ENCODE data around the gene RIMOC1. TPM values are rescaled to one million over a fixed set of nuclear protein-coding genes. Genes with fewer than 3 reads are reported as not detected.

Gene RIMOC1
- total RNA-seq, 1 donor = 27.6 TPM

DNA sequence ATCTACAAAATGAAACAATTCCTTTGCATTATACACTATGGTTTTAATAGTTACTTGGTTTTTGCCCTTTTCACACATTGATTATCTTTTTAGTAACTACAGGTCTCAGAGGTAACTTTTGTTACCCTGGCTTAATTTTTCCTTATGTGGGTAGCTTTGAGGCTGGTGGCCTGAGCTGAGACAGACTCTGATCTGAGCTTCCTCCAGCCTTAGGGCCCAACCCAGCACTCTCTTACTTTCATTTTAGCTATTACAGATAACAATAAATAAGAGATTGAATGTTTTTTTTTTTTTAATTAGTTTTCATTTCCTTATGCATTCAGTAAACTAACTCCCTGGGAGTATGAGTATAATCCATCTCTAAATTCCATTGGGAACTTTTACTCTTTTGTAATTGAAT lies 18.9 kb upstream of the RIMOC1 start:
- TF ChIP-seq, protein P1, sequence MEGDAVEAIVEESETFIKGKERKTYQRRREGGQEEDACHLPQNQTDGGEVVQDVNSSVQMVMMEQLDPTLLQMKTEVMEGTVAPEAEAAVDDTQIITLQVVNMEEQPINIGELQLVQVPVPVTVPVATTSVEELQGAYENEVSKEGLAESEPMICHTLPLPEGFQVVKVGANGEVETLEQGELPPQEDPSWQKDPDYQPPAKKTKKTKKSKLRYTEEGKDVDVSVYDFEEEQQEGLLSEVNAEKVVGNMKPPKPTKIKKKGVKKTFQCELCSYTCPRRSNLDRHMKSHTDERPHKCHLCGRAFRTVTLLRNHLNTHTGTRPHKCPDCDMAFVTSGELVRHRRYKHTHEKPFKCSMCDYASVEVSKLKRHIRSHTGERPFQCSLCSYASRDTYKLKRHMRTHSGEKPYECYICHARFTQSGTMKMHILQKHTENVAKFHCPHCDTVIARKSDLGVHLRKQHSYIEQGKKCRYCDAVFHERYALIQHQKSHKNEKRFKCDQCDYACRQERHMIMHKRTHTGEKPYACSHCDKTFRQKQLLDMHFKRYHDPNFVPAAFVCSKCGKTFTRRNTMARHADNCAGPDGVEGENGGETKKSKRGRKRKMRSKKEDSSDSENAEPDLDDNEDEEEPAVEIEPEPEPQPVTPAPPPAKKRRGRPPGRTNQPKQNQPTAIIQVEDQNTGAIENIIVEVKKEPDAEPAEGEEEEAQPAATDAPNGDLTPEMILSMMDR (IDR thresholded peaks at IDR 0.05; ENCODE audit: insufficient read depth, low read depth, low read length) = no peak
- H3K4me3 ChIP-seq (ENCODE audit: low read depth, low read length) = no peak overlapping the region
- DNase-seq (ENCODE audit: low read depth) = no peak

DNA sequence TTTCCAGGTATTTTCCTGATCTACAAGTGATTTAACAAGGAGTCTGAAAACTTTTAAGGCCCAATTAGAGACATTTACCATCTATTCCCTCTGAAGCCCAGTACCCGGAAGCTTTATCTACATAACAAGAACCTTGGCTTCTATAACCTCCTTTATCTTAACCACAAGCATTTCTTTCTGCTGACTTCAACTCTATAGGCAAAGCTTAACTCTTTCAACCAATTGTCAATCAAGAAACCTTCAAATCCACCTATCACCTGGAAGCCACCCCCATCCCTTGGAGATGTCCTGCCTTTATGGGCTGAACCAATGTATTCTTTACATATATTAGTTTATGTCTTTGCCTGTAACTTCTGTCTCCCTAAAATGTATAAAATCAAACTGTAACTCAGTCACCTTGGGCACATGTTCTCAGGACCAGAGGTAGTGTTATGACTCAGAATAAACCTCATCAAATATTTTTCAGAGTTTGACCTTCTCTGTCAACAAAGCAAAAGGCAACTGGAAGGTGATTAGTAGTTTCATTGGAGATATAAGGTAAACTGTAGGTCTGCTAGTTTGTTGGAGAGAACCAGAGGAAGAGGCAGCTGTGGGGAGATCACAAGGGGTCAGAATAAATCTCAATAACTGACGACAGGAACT lies 13.0 kb upstream of the RIMOC1 start:
- no peak overlapping the region for H3K4me3 ChIP-seq (ENCODE audit: low read depth, low read length)
- TF ChIP-seq, protein P1 (IDR thresholded peaks at IDR 0.05; ENCODE audit: insufficient read depth, low read depth, low read length) = no peak
- no peak for DNase-seq (ENCODE audit: low read depth)

DNA sequence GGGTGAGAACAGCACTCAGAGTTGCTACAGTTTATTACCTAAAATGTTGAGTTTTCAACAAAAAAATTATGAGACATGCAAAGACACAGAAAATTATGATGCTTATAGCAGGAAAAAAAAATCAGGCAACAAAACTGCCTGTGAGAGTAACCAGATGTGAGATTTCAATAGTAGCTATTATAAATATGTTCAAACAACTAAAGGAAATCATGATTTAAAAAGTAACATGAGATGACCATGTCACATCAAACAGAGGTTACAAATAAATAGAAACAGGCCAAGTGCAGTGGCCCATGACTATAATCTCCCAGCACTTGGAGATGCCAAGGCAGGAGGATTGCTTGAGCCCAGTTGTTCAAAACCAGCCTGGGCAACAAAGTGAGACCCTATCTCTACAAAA lies 12.1 kb upstream of the RIMOC1 start:
- no peak for DNase-seq (ENCODE audit: low read depth)
- TF ChIP-seq, protein P1 (IDR thresholded peaks at IDR 0.05; ENCODE audit: insufficient read depth, low read depth, low read length) = no peak
- H3K4me3 ChIP-seq (ENCODE audit: low read depth, low read length) = no peak overlapping the region

DNA sequence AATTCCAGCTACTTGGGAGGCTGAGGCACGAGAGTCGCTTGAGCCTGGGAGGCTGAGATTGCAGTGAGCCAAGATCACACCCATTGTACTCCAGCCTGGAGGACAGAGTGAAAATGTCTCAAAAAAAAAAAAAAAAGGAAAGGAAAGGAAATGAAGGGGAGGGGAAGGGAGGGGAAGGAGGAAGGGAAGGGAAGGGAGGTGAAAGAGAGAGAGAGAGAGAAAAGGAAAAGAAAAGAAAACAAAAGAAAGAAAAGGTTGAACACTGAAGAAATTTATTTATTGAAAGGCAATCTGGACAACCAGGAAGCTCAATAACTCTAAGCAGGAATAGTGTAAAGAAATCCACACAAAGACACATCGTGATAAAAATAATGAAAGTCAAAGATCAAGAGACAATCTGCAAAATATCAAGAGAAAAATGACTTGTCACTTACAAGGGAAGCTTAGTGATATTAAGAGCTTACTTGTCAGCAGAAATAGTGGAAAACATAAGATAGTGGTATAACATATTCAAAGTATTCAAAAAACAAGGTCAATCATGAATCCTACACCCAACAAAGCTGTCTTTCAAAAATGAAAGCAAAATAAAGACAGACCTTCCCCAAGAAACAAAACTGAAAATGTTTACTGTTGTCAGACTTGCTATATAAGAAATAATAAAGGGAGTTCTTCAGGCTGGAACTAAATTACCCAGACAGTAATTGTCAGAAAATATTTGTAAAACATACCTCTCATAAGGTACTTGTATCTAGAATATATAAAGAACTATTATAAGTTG lies 10.9 kb upstream of the RIMOC1 start:
- H3K4me3 ChIP-seq (ENCODE audit: low read depth, low read length) = no peak overlapping the region
- TF ChIP-seq, protein P1 (IDR thresholded peaks at IDR 0.05; ENCODE audit: insufficient read depth, low read depth, low read length) = no peak
- no peak for DNase-seq (ENCODE audit: low read depth)

DNA sequence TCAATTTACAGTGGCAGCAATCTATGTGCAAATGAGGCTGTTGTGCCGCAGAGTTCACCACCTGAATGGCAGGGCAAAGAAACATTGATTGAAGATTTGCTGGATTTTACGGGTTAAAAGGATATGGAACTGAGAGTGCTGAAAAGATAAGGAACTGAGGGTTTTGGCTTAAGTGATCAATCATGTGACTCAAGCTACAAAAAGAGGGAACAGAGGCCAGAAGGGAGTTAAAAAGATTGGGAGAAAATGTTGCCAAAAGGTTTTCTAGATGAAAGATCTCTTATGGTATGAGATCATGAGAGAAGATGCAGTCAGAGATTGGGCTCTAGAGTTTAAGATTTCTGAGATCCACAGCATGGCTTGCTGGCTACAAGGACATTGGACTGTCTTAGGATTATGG lies 7.9 kb upstream of the RIMOC1 start:
- no peak overlapping the region for H3K4me3 ChIP-seq (ENCODE audit: low read depth, low read length)
- DNase-seq (ENCODE audit: low read depth) = no peak
- TF ChIP-seq, protein P1 (IDR thresholded peaks at IDR 0.05; ENCODE audit: insufficient read depth, low read depth, low read length) = no peak

DNA sequence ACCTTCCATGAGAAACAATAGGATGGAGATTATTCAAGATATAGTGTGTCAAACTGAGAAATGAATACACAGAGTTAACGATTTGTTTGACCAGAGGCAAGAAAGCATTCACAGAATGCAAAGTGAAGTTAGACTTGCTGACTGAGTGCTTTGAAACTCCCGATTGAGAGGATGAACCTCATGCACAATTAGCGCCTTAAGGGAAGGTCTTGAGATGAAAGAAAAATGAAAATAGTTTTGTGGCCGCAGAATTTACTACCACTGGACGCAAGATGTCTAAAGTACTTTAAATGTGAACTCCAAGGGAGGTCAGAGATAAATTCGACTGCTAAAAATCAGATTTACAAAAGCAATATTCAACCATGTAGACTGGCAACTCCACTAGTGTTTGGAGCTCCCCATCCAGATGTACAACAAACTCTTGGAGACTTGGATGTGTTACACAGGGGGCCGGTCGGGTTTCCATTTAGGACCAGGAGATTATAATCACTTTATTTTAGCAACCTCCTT lies 707 bp upstream of the RIMOC1 start:
- peak overlapping the region; percentile 74 for H3K4me3 ChIP-seq (ENCODE audit: low read depth, low read length)
- no peak for DNase-seq (ENCODE audit: low read depth)
- TF ChIP-seq, protein P1 (IDR thresholded peaks at IDR 0.05; ENCODE audit: insufficient read depth, low read depth, low read length) = no peak
